Sigmoid colon (tissue), 7 donors: Measurements from ENCODE around the gene FFAR1. TPM values are rescaled to one million over a fixed set of nuclear protein-coding genes. Genes with fewer than 3 reads are reported as not detected.
"Not testable (repeated sequence)": the region's sequence is repeated elsewhere in the genome, so short reads cannot be mapped to it uniquely, and the experiment has no call there.

Experiments used
- DNase-seq: peaks from one replicate; pipeline ENCODE4 v3.0.0-alpha.2; 2019
- H3K27ac ChIP-seq, 4 donors: fragments of 200-600 bp; sonication (generic); one replicate each; pipeline ENCODE4 v1.5.1; 2016 to 2019; ENCODE audit warnings: mild to moderate bottlenecking in 1 of 4
- H3K27me3 ChIP-seq, 3 donors: fragments of 200-600 bp; sonication (generic); one replicate each; pipeline ENCODE4 v1.5.1; 2019; ENCODE audit warnings: mild to moderate bottlenecking in 1 of 3
- H3K36me3 ChIP-seq, 4 donors: fragments of 200-600 bp; sonication (generic); one replicate each; pipeline ENCODE4 v1.5.1; 2016 to 2019
- H3K4me1 ChIP-seq, 4 donors: fragments of 200-600 bp; sonication (generic); one replicate each; pipeline ENCODE4 v1.5.1; 2017 to 2019
- H3K4me3 ChIP-seq, 4 donors: fragments of 200-600 bp; sonication (generic); one replicate each; pipeline ENCODE4 v1.5.1; 2017 to 2019; ENCODE audit warnings: mild to moderate bottlenecking in 2 of 4, moderate library complexity in 1 of 4
- H3K9me3 ChIP-seq, 4 donors: fragments of 200-600 bp in 3 of 4; sonication (generic) in 3 of 4; one replicate each; pipeline versions ENCODE4 v1.5.1 to v1.6.1; 2013 to 2019
- EP300 ChIP-seq, 4 donors: sonication (generic); formaldehyde crosslinking; IDR thresholded peaks; one replicate each; pipeline ENCODE4 v1.6.1; 2017; ENCODE audit warnings: antibody characterized with exemption in 4 of 4
- POLR2A ChIP-seq, 2 donors: fragments of 450-650 bp; IDR thresholded peaks; one replicate each; pipeline ENCODE4 v1.6.1; 2016; ENCODE audit warnings: antibody characterized with exemption in 2 of 2, mild to moderate bottlenecking in 2 of 2, moderate library complexity in 2 of 2
- POLR2AphosphoS5 ChIP-seq, 4 donors: sonication (generic); formaldehyde crosslinking; IDR thresholded peaks; one replicate each; pipeline ENCODE4 v1.6.1; 2017; ENCODE audit warnings: antibody characterized with exemption in 4 of 4
- WGBS, 2 donors: extraction: QIAGEN DNeasy Blood & Tissue Kit; methylation state at CpG; one replicate each; pipeline ENCODE4 v1.1.7; 2013; 5-methylcytosine and 5-hydroxymethylcytosine counted together
- intact Hi-C: fragments of 100-400 bp; cut with DNase I; formaldehyde crosslinking; loops from one replicate; pipeline ENCODE4 v1.15.1; 2023
- polyA plus RNA-seq, 3 donors: library from polyadenylated mRNA; stranded (reverse); fragments of 200-250 nt; gene quantifications; one replicate each; pipeline ENCODE4 v1.2.3, GENCODE V29; 2013
- total RNA-seq, 4 donors: library from RNA; depleted of rRNA; stranded (reverse); fragments of >200 nt; gene quantifications; one replicate each; pipeline ENCODE4 v1.1.0, GENCODE V29; 2016
- TF ChIP-seq, protein P1 (sequence below), 4 experiments: fragments of 450-650 bp in 3 of 4; fragments of 200-600 bp in 1 of 4; IDR thresholded peaks; one replicate each; pipeline ENCODE4 v1.5.1; 2016 to 2019; ENCODE audit warnings: antibody characterized with exemption in 4 of 4, mild to moderate bottlenecking in 3 of 4, moderate library complexity in 2 of 4
- donor health status: healthy with polysubstance abuse.
- donor health status: Bipolar disorder and iron deficiency.
- donor health status: healthy.

FFAR1 gene
- total and polyA plus RNA-seq, 7 donors = 0.06 TPM; not detected in 6

DNA sequence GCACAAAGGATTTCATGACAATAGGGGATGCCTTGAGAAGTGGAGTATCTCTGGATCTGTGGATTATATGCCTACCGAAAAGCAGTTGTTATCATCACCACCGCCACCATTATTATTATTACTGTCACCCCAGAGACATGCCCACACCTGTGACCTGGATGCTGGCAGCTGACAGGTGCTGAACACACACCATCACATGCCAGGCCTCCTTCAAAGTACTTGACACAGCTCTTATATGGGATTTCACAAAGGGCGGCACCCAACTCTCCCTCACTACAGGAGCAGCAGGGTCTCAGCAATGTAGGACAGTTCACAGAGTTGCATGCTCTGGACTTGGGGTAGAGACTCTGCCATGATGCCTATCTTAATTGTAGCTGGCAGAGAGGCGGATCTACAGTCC is 17.6 kb downstream of the FFAR1 start:
- no peak for TF ChIP-seq POLR2AphosphoS5 (IDR thresholded peaks at IDR 0.05)
- no peak for TF ChIP-seq EP300 (IDR thresholded peaks at IDR 0.05)
- TF ChIP-seq, protein P1, sequence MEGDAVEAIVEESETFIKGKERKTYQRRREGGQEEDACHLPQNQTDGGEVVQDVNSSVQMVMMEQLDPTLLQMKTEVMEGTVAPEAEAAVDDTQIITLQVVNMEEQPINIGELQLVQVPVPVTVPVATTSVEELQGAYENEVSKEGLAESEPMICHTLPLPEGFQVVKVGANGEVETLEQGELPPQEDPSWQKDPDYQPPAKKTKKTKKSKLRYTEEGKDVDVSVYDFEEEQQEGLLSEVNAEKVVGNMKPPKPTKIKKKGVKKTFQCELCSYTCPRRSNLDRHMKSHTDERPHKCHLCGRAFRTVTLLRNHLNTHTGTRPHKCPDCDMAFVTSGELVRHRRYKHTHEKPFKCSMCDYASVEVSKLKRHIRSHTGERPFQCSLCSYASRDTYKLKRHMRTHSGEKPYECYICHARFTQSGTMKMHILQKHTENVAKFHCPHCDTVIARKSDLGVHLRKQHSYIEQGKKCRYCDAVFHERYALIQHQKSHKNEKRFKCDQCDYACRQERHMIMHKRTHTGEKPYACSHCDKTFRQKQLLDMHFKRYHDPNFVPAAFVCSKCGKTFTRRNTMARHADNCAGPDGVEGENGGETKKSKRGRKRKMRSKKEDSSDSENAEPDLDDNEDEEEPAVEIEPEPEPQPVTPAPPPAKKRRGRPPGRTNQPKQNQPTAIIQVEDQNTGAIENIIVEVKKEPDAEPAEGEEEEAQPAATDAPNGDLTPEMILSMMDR (IDR thresholded peaks at IDR 0.05) = no peak
- no peak for TF ChIP-seq POLR2A (IDR thresholded peaks at IDR 0.05)
- intact Hi-C loops = no loop called here
- Histone ChIP-seq H3K27ac (no peak overlapping the region), H3K27me3 (no peaks in the 10 kb centered on the region), H3K36me3 (no peaks in the 10 kb centered on the region), H3K4me1 (no peaks in the 10 kb centered on the region), H3K4me3 (no peak overlapping the region), H3K9me3 (no peaks in the 10 kb centered on the region)
- no peak for DNase-seq
- WGBS, 2 donors = 87 to 95% methylated on average over 4 of the region's 4 CpGs

DNA sequence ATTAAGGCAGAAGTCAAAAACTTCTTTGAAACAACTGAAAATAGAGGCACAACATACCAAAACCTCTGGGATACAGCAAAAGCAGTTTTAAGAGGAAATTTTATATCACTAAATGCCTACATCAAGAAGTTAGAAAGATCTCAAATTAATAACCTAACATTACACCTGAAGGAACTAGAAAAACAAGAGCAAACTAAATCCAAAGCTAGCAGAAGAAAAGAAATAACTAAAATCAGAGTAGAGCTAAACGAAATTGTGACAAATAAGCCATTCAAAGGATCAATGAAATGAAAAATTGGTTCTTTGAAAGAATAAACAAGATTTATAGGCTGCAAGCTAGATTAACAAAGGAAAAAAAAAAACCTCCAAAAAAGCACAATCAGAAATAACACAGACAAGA is 20.7 kb downstream of the FFAR1 start:
- H3K27ac ChIP-seq = no peak overlapping the region
- no peaks in the 10 kb centered on the region for H3K36me3 ChIP-seq
- no peak for DNase-seq
- WGBS, 2 donors = 56 to 68% methylated on average over 1 of the region's 1 CpG
- H3K9me3 ChIP-seq = no peaks in the 10 kb centered on the region
- H3K4me3 ChIP-seq = no peak overlapping the region
- no peaks in the 10 kb centered on the region for H3K4me1 ChIP-seq
- intact Hi-C loops = no loop called here
- no peaks in the 10 kb centered on the region for H3K27me3 ChIP-seq
- TF ChIP-seq, protein P1 (IDR thresholded peaks at IDR 0.05) = no peak
- no peak for TF ChIP-seq EP300 (IDR thresholded peaks at IDR 0.05)
- no peak for TF ChIP-seq POLR2A (IDR thresholded peaks at IDR 0.05)
- no peak for TF ChIP-seq POLR2AphosphoS5 (IDR thresholded peaks at IDR 0.05)

DNA sequence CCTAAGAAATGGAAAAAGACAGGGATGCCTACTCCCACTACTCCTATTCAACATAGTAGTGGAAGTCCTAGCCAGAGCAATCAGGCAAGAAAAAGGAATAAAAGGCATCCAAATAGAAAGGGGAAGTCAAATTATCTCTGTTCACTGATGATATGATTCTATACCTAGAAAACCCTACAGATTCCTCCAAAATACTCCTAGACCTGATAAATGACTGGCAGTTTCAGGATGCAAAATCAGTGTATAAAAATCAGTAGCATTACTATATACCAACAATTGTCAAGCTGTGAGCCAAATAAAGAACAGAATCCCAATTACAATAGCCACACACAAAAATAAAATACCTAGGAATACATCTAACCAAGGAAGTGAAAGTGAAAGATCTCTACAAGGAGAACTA is 21.8 kb downstream of the FFAR1 start:
- no peaks in the 10 kb centered on the region for H3K27me3 ChIP-seq
- H3K36me3 ChIP-seq = no peaks in the 10 kb centered on the region
- intact Hi-C loops = no loop called here
- TF ChIP-seq, protein P1 (IDR thresholded peaks at IDR 0.05) = no peak
- no peak for TF ChIP-seq POLR2A (IDR thresholded peaks at IDR 0.05)
- no peak for TF ChIP-seq EP300 (IDR thresholded peaks at IDR 0.05)
- no peak for TF ChIP-seq POLR2AphosphoS5 (IDR thresholded peaks at IDR 0.05)
- H3K27ac ChIP-seq = no peak overlapping the region
- H3K4me1 ChIP-seq = no peaks in the 10 kb centered on the region
- H3K9me3 ChIP-seq = no peaks in the 10 kb centered on the region
- no peak overlapping the region for H3K4me3 ChIP-seq
- no peak for DNase-seq

- 86 to 87% methylated on average over 7 to 8 of the region's 8 CpGs for WGBS, 2 donors
- no peaks in the 10 kb centered on the region for H3K36me3 ChIP-seq
- no peak within 1 kb of the TSS for H3K4me3 ChIP-seq
- TF ChIP-seq EP300 (IDR thresholded peaks at IDR 0.05) = no peak
- TF ChIP-seq, protein P1 (IDR thresholded peaks at IDR 0.05) = no peak
- TF ChIP-seq POLR2A (IDR thresholded peaks at IDR 0.05) = no peak
- intact Hi-C loops = no loop called here
- no peaks in the 10 kb centered on the region for H3K9me3 ChIP-seq
- no peak for DNase-seq
- no peaks in the 10 kb centered on the region for H3K4me1 ChIP-seq
- H3K27ac ChIP-seq = no peak within 1 kb of the TSS
- no peaks in the 10 kb centered on the region for H3K27me3 ChIP-seq
Observed at GRCh38 chr19:35370722-35371121, 23.0 kb downstream of the FFAR1 start, which contains the start of gene GPR42. Gene GPR42 (plus strand): TSS chr19:35371068. CDS start chr19:35371360, 292 bp downstream.

GRCh38 chr19:35373492-35373891 is 25.8 kb downstream of the FFAR1 start:
- H3K36me3 ChIP-seq = no peaks in the 10 kb centered on the region
- no peak for DNase-seq
- TF ChIP-seq POLR2A (IDR thresholded peaks at IDR 0.05) = no peak
- TF ChIP-seq, protein P1 (IDR thresholded peaks at IDR 0.05) = no peak
- TF ChIP-seq EP300 (IDR thresholded peaks at IDR 0.05) = no peak
- no peak for TF ChIP-seq POLR2AphosphoS5 (IDR thresholded peaks at IDR 0.05)
- H3K4me1 ChIP-seq = no peaks in the 10 kb centered on the region
- WGBS, 2 donors = 87% methylated on average over 7 of the region's 7 CpGs
- H3K27me3 ChIP-seq = no peaks in the 10 kb centered on the region
- intact Hi-C loops = no loop called here
- H3K27ac ChIP-seq = no peak overlapping the region
- no peak overlapping the region for H3K4me3 ChIP-seq
- no peaks in the 10 kb centered on the region for H3K9me3 ChIP-seq

- H3K27me3 ChIP-seq, intact Hi-C loops, DNase-seq, H3K27ac ChIP-seq, H3K9me3 ChIP-seq, H3K36me3 ChIP-seq, H3K4me3 ChIP-seq, H3K4me1 ChIP-seq: not testable (repeated sequence)
Observed at GRCh38 chr19:35374031-35374430, 26.3 kb downstream of the FFAR1 start.
